HTR-8/SVneo (cell line): ENCODE results near the gene CIROP.

Experiments used
- DNase-seq: peaks from one replicate; pipeline ENCODE4 v3.0.0; 2011; ENCODE audit warnings: low spot score, mixed read lengths; ENCODE audit not compliant: insufficient read length
- FAIRE-seq: peaks from 2 replicates; lab custom pipeline; 2011; peaks lifted over from hg19 to GRCh38; lab: Jason Lieb, UNC

Gene CIROP

DNA sequence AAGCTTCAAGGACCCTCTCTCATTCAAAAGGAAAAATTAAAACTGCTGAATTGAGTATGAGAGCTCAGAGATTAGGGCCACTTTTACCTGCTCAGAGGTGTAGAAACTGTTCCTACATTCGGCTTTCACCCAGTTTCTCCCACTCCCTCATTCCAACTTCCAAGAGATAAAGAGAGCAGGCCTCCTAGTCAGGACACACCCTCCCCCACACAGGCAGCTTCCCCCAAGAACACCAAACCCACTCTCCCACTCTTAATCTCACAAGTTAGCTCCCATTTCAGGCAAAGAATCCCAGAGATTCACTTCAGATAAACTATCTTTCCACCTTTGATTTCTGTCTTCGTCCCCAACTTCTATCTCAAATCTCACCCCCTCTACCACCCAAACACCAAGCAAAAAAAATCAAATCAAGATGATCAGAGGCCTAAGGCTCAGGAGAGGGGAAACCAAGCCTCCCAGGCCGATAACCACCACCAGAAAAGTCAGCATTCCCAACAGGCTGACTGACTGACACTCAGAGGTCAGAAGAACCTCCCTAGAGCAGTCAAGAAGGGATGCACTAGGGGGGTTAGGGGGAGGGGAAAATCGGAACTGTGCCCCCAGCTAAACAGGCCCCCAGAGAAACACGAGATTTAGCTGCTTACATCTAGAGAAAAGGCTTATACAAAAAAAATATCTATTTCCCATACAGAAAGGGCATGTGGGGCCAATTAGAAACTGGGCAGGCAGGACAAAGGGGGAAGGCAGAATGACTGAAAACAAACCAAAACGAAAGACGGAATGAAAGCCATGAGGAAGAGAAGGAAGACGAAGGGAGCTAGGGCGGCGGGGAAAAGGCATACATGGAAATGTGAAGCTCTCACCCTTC is 34.3 kb downstream of the CIROP start:
- no peak for DNase-seq

DNA sequence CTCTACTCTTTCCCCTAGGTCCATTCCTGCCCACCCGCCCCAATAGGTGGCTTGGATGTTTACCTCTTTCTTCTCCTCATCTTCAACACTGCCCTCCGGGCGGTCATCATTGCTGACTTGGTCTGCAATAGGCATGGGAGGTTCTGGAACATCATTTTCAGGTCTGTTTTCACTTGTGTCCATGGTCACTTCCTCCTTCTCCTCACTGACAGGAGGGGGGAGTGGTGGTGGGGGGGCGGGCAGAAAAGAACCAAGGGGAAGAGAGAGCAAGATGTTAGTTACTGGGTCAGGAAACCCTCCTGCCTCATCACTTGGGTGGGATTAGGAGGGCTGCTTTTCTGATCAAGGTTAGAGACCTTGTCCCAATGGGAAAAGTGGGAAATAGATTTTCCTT is 35.4 kb downstream of the CIROP start:
- DNase-seq: no peak
- FAIRE-seq: no peak

More for the DNA sequence above, 34.3 kb downstream of the CIROP start:
- FAIRE-seq: no peak

DNA sequence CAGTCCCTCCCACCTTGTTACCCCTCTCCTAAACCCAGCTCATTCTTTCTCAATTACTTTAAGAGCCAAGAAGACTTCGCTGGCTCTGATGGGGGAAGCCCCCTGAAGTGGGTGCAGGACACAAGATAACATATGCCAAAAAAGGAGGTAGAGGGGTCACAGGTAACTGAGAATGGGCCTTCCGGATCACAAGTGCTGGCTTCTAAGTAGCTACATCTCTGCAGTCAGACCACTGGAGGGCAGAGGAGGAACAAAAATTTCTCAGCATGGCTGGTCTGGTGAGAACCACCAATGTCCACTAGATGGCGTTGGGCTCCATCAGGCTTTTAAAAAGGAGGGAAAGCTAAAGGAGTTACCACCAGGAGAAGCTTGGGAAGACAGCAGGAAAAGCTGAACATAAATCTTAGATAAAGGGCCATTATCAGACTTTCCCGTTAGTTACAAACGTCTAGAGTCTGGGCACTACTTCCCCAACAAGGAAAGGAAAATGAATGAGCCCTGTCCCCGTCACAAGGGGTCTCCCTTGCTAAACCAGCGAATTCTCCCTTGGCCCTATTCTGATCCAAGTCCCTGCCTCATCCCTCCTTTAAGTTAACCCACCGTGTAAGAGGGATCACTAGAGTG is 35.9 kb downstream of the CIROP start:
- peak; percentile 70 for DNase-seq
- FAIRE-seq: no peak

DNA sequence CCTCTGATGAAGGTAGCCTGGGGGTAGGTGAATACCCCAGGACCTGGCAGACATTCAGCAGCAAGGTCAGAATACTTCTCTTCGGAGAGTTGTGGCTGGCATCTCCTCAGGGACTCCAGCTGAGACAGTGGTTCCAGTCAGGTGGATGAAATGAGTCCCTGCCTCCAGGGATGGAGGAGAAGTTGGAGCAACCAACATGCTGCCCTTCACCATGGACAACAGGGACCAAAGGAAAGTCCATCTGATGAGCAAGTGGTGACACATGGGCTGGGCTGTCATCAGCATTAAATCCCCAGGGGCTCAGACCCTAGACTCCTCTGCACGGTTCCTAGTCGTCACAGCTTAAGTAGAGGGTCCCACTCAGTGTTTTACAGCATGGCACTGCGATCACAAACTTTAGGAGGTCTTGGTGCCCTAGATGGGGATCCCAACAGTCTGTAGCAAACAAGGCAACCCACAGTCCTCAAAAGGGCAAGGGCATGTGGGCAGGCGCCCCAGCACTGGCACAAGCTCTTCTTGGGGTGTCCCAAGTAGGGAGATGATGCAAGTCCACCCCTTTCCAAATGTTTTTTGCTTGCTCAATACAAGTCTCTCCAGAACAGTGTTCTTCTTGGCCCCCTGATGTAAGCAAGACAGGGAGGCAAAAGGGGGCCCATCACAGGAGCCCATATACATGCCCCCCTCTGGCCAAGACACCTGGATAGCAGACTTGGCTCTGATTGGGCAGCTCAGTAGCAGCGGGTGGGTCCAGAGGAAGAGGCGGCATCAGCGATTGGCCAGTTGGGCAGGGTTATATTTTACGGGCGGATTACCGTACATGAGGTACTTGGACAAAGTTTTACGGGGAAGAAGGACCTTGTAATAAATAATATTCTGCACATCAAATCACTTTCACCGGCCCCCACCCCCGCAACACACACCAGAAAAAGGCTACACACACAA is 36.7 kb downstream of the CIROP start:
- no peak for DNase-seq
- FAIRE-seq: no peak

DNA sequence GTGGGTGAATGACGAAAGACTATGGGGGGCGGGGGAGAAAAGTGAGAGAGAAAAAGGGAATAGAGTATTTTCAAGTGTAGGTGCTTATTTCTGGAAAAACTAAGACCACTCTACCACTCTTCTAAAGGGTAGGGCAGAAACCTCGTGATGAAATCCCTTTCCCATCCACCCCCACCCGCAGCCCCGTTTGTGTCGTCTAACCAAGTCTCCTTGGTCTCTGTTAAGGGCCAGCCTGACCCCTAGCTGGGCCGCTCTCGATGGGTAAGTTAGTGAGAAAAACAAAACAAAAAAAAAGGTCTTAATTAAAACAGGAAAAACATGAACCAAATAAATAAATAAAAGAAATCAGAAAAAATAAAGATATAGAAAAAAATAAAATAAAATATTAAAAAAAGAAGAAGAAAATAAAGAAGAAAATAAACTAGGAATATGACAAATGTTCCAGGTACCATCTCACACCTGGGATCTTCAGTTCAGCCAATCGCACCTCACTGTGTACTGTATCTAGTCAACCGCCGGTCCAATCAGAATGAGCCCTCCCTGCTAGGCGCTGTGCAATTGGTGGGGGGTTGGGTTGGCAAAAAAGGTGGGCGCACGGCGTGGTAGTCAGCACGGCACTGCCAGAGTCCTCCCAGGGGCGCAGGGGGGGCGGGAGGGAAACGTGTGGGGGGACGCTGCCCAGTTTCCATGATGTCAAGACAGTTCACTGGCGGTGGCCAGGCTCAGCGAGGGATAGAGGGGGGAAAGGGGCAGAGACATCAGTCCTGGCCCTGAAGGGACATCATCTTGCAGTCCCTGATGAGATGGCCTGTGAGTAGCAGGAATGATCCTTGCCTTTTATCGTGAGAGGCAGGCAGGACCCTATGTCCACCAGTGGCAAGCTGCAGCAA is 37.7 kb downstream of the CIROP start:
- DNase-seq: no peak
- no peak for FAIRE-seq

DNA sequence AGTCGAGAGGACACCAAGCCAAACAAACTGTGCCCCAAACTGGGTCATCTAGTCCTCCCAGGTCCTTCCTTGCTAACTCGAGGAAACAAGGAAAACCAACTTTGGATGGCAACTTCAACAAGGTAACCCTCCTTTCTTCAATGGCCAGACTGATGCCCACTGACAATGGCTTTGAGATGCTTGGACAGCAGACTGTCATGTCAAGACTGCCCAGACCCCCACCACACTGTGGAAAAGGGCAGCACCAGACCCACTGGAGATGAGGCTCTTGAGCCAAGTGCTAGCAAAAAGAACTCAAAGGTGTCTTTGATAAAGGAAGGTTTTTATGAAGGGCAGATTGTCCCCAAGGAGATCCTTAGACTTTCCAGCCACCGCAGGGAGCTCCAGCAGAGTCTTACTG is 38.4 kb downstream of the CIROP start:
- FAIRE-seq: no peak
- no peak for DNase-seq

DNA sequence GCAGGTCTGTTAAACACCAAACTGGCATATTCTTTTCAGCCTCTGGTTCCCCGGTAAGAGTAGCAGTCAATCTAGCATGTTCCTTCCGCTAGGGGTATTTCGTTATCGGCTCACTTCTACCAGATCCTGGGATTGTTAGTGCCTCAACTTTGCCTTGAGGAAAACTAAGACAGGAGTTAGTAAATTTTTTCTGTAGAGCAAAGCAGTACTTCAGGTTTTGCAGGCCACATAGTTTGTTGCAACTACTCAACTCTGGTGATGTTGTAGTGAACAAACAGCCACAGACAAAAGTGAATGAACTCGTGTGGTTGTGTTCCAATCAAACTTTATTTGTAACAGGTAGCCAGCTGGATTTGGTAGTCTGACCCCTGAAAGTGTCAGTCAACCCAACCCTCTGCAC is 41.2 kb downstream of the CIROP start:
- no peak for DNase-seq
- FAIRE-seq: no peak

DNA sequence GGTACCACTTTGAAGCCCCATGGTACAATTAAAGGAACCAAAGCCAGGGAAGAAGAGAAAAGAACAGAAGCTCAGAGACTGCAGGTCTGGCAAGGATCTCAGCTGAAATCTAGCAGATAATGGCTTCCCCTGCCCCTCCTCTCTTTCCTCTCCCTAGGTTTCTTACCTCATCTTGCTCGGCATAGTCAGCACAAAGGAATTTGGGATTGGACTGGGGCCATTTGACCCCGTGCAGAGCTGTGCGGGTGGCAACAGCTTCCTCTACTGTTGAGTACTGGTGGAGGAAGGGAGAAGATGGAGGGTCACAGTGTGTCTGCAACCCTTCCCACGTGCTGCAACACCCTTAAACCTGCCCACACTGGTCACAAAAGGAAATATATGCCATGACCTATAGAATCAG is 42.8 kb downstream of the CIROP start:
- FAIRE-seq: peak; percentile 78
- peak; percentile 72 for DNase-seq

DNA sequence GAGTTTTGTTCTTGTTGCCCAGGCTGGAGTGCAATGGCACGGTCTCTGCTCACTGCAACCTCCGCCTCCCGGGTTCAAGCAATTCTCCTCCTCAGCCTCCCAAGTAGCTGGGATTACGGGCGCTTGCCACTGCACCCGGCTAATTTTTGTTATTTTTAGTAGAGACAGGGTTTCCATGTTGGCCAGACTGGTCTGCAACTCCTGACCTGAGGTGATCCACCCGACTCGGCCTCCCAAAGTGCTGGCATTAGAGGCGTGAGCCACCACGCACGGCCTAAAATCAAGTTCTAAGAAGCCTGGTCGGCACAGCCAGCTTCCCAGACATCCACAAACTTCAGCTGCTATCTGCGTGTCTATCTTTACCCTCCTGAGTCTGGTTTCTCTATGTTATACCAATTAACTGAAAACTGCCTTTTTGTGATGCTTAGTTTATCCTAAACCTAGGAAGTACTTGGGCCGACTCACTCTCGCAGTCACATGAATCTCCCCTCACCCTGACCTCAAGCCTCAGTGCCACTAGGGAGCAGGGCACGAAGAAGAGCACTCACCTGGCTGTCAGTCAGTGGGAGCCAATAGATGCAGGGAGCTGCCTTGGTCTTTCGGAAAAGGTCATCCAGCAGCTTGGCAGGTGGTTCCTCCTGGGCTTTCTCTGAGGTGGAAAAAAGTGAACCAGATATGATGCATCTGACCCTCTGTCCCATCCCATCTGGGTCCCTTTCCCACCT is 44.1 kb downstream of the CIROP start:
- FAIRE-seq: no peak

DNA sequence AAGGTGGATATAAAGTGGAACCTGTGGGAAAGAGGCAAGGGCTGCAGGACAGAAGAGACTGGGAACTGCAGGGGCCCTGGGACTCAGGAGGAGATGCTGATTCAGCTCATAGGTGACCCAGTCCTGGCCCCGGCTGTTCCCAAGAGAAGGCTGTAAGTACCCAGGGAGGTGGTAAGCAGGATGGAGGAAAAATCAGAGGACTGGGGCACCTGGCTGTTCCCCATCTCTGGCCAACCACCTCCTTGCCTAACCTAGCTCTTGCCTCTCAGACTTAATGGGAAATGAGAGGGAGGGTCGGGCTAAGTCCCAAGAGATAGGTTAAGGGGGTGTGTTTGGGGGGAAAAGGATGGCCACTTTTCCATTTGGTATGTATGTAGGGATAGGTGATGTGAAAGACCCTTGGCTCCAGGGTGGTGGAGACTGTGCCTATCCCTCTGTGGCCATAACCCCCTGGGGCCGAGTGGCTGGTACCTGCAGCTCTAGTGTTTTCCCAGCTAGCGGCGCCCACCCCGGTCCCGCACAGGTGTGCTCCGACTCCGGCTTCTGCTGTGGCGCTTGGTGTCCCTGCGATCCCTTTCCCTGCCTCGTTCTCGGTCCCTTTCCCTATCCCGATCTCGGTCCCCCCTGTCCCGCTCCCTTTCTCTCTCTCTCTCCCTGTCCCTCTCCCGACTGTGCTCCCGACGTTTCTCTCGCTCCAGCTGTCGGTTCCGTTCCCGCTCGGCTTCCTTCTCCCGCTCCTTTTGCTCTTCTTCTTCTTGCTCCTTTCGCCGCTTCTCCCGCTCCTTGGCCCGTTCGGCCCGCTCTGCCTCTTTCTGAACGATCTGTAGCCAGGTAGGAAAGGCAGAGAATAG is 45.9 kb downstream of the CIROP start:
- FAIRE-seq (no peak), DNase-seq (no peak)

More for the DNA sequence above, 44.1 kb downstream of the CIROP start:
- DNase-seq: no peak

DNA sequence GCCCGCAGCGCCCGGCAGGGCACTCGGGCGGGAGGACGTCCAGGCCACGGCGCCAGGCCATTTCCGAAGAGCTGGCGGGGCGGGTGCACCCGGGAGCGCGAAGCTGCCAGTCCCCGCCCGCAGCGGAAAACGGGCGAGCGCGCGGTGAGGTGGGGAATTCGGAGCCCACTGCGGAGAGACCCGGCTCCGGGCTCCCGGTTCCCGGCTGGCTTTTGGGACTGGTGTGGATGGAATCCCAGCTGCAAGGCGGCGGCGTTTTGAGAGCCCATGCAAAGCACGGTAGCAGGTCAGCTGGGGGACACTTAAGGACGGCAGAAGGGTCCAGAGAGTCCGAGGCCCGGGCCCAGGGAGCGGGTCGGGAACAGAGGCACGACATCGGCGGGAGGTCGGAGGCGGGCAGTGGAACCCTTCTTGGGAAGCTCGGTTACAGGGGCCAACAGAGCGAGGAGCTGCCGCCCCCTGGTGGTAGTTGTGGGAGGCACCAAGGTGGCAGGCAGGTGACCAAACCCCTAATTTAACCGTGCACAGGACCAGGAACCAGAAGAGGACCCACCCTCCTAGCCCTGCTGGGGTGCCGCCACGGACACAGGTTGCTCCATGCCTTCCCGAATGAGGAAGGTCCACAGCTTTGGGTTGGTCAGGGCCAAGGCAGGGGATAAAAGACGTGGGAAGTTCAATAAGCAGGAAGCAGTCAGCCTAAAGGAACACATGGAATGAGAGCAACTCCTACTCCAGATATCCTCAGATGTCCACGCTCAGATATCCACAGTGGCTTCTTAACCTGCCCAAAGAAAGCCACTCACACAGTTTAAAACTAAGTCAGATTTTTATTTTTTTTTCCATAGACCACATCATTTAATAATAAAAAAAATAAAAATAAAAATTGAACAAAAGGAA is 46.8 kb downstream of the CIROP start:
- no peak for FAIRE-seq

DNA sequence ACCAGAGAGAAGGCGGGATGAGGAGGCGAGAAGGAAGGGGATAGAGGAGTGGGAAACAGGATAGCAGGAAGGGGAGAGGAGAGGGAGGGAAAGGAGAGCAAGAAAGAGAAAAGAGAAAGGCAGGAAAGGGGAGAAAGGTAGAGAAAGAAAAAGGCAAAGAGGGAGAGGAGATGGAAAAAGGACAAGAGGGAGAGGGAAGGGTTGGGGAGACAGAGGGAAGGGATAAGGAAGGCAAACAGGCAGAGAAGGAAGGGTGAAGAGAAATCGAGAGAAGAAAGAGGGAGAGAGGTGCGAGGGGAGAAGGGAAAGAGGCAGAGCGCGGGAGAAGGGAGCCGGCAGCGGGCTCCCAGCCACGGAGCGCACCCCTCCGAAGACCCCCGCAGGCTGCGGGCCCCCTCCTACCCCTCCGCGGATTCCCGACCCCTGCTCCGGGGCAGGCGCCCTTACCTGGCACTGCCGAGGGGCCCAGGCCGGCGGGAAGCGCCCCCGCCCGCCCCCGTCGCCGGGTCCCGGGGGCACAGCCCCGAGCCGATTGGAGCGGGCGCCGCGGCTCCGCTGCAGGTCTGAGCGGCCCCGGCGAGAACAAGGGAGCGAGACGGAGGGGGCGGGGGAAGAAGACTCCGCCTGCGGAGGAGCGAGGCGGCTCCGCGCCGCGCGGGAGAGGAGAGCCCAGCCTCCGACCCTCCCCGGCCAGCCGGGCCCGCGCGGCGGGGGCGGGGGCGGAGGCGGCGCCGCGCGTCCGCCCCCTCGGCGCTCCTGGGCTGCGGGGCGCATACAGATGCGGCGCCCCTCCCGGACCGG is 47.6 kb downstream of the CIROP start, which contains the start of gene CDH24:
TSS of gene CDH24 (minus strand) at position 565 of the 801 bp plus-strand sequence. CDS start 1,787 bp downstream, outside the sequence.
- DNase-seq: peak; percentile 49
- no peak for FAIRE-seq

More for the DNA sequence above, 46.8 kb downstream of the CIROP start:
- peak; percentile 75 for DNase-seq

DNA sequence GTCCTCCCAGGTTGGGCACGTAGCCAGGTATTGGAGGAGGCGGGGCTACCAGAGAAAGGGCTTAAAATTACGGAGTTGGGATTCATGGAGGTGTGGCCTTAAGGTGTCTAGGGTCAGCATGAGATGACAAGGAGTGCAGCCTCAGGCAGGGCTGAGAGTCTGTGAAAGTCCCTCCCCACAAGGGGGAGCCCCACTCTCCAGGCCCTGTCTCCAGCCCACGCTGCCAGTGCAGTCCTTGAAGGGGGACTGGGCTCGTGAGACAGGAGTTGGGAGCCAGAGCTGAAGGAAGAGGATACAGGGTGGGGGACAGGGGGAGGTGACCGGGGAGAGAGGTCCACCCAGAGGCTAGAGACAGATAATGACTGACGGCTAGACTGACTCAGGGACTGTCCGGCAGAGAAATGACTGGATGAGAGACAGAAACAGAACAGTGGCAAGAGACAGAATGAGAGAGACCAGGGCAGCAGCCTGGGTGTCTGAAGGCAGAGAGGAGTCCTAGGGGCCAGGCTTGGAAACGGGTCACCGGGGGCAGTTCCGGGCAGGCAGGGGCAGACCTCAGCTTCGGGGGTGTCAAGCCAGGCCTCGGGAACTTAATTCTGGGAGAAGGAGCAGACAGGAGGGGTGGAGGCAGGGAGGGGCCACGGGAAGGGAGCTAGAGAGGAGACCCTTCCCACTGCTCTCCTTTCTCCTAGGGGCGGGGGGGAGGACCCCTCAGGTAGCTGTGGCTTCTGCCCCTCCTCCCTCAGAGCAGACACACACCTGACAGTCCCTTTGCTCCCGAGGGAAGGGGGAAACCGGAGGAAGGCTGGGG is 48.4 kb downstream of the CIROP start:
- DNase-seq: peak; percentile 79
- no peak for FAIRE-seq

DNA sequence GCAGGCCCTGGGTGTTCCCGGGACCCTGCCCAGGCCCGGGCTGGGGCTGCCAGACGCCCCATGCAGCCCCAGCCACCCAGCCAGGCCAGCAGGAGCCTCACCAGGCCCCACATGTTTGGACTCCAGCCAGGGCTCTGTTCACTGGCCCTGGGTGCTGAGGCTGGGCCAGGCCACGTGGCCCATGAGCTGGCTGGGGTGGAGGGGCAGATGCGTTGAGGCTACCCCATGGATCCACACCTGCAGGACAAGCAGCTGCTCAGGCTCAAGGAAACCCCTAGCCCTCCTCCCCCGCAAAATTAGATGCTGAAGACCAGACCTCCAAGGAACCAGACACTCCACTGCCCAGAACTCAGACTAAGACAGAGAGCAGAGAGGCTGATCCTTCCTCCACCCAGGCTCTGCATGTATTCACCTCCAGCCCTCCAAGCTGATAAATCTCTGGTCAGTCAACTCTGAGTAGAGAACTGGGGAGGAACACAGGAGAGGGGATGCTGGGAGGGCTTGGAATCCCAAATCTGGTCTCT is 49.1 kb downstream of the CIROP start:
- no peak for FAIRE-seq
- no peak for DNase-seq

DNA sequence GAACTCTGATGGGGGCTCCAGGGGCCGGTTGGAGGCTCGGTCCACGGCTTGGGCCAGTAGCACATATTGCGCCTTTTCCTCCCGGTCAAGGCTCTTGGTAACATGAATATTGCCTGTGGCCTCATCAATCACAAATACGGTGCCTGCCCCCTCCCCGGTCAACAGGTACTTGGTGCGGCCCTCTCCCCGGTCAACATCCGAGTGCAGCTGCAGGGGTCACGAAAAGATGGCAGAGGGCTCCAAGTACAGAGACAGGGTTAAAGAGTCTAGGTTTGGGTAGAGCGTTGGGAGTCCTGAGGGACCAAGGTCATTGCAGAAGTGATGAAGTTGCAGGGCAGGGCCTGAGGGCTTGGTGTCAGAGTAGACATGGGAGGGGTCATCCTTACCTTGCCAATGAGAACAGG is 49.6 kb downstream of the CIROP start:
- FAIRE-seq (no peak), DNase-seq (no peak)
